Raji (cell line): ENCODE data around the gene SSX4.
"Not testable (repeated sequence)": the region's sequence is repeated elsewhere in the genome, so short reads cannot be mapped to it uniquely, and the experiment has no call there.

ENCODE experiments used
- POLR2A ChIP-seq: IDR thresholded peaks from 2 replicates; pipeline ENCODE4 v1.6.1; 2011; ENCODE audit warnings: low read depth, low read length, control low read depth; ENCODE audit not compliant: insufficient read depth

SSX4 gene

GRCh38 chrX:48383239-48383638 lies at the start of gene SSX4:
Gene SSX4, plus strand, starts transcription at chrX:48383539. Its CDS starts 515 bp downstream, at chrX:48384054.
- TF ChIP-seq POLR2A, result not testable (repeated sequence)

- not testable (repeated sequence) for TF ChIP-seq POLR2A
Observed at GRCh38 chrX:48356315-48357094, 26.8 kb upstream of the SSX4 start, which contains the start of gene SSX3. Gene SSX3, minus strand, starts transcription at chrX:48356703. Its CDS starts 1,454 bp downstream, at chrX:48355249.

GRCh38 chrX:48357681-48358080 lies 25.7 kb upstream of the SSX4 start:
- TF ChIP-seq POLR2A, result no peak

GRCh38 chrX:48411860-48412259 lies 28.5 kb downstream of the SSX4 start, which contains the start of gene SSX4B:
Gene SSX4B, minus strand, starts transcription at chrX:48411960. Its CDS starts 588 bp downstream, at chrX:48411372.
- TF ChIP-seq POLR2A, result not testable (repeated sequence)
